Hematopoietic multipotent progenitor cell (in vitro differentiated cells): ENCODE data around the gene RIBC2. TPM values are rescaled to one million over a fixed set of nuclear protein-coding genes. Genes with fewer than 3 reads are reported as not detected.

Source experiments
- DNase-seq, 3 donors: peaks; one replicate each; pipeline ENCODE4 v3.0.0-alpha.2; 2011 to 2015; ENCODE audit warnings: low read depth in 2 of 3, low spot score in 2 of 3
- total RNA-seq: library from RNA; depleted of rRNA; stranded (reverse); fragments of >200 nt; gene quantifications from one replicate; pipeline ENCODE4 v1.2.3, GENCODE V29; 2012

The RIBC2 gene
- total RNA-seq, 1 donor = 0.54 TPM

GRCh38 chr22:45469281-45470073 lies 56.0 kb downstream of the RIBC2 start:
- no peak for DNase-seq

DNA sequence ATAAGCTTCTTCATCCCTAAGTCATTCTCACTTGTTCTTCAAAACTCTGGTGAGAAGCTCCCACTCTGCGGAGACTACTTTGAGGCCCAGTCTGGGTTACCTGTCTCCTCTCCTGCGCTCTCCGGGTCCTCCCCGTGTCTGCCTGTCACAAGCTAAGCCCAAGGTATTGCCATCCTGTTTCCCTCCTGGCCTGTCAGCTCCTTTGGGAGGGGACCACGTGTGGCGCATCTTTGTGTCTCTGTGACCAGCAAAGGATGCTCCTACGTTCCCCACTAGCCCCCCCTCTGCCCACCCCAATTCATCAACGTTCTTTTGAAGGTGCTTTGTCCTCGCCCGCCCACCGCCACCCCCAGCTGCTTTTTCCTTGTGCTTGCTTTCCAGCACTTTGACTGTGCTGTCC lies 57.4 kb downstream of the RIBC2 start:
- no peak for DNase-seq

DNA sequence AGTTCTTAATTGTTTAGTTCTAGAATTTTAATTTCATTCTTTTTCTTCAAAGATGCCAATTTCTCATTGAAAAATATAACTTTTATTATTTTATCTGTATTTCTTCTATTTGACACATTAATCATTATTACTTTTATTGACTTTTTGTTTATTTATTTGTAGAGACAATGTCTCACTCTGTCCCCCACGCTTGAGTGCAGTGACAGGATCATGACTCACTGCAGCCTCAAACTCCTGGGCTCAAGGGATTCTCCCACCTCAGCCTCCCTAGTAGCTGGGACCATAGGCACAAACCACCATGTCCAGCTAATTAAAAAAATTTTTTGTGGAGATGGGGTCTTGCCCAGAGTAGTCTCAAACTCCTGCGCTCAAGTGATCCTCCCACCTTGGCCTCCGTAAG lies 58.9 kb downstream of the RIBC2 start:
- DNase-seq = no peak

GRCh38 chr22:45473626-45474237 lies 60.2 kb downstream of the RIBC2 start:
- no peak for DNase-seq

DNA sequence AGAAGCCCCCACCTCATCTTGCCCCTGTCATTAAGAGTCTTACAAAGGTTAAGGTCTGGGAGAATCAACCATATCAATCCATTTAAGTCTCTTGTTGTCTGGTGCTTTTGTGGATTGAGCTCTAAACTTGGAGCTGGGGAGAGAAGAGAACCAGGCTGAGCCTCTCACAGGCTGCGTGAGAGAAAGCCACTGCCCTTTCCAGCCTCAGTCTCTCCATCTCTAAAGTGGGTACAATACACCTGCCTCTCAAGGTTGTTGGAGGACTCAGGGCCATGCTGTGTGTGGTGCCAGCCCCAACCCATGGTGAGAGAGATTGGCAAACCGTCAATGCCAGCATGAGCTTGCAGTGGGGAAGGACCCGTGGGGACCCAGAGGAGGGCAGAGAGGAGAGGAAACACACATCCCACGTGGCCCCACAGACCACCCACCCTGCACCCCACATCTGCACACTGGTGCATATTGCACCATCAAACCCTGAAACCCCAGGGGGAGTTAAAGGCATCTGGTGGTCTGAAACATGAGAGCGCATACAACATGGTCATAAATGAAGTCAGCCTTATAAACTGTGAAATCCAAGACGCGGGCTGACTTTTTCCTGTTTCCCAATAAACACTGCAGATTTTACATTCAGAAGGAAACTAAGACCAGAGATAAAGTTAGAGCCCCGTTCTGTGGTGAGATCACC lies 61.7 kb downstream of the RIBC2 start:
- no peak for DNase-seq

GRCh38 chr22:45475851-45476514 lies 62.5 kb downstream of the RIBC2 start:
- no peak for DNase-seq

GRCh38 chr22:45476814-45477213 lies 63.3 kb downstream of the RIBC2 start:
- DNase-seq = no peak

DNA sequence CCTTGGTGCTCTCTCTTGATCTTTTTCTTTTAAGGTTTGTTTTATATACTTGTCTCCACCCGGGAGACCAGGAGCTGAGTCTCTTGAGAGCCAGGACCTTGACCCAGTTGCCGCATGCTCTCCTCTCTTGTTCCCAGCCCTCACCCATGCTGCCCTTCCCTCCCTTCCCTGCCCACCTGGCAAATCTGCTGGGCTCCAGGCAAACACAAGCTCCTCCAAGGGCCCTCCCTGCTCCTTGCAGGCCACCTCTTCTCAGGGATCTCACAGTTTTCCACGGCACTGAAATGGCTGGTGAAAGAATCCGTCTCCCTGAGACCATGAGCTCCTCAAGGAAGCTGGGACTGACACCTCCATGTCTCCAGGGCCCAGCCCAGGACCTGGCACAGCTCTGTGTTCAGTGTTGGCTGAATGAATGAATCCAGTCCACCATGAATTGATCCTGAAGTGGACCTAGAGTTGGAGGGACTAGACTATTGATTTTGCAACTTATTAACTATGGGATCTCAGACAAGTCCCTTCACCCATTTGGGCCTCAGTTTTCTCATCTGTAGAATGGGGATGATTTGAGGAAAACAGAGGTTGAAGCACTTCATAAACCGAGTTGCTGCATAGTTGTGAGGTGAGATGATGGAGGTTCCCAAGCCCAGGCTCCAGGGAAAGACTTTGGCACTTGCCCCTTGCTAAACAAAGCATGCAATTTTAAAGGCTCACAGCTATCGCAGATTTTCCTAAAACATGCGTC lies 64.0 kb downstream of the RIBC2 start:
- no peak for DNase-seq

DNA sequence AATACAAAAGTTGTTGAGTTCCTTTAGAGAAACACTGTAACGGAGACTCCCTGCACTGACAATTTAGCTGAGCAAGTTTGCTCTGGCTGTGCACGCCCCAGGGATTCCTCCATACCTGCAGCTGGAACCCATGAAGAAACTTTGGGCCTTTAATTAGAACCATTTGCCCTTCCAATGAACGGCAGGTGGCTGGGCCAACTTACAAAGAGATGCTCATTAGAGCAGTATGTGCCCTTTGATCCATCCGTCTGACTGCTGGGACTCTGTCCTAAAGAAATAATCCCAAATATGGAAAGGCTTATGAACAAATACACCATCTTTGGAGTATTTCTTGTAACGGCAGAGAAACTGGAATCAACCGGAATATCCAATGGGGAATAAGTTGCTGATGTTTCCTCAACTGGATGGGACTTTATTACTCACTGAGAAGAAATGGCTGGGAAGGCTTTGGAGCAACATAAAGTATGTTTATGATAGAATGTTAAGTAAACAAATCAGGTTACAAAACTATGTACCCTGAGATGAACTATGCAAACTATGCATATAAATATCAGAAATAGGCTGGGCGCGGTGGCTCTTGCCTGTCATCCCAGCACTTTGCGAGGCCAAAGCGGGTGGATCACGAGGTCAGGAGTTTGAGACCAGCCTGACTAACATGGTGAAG lies 64.7 kb downstream of the RIBC2 start:
- no peak for DNase-seq

DNA sequence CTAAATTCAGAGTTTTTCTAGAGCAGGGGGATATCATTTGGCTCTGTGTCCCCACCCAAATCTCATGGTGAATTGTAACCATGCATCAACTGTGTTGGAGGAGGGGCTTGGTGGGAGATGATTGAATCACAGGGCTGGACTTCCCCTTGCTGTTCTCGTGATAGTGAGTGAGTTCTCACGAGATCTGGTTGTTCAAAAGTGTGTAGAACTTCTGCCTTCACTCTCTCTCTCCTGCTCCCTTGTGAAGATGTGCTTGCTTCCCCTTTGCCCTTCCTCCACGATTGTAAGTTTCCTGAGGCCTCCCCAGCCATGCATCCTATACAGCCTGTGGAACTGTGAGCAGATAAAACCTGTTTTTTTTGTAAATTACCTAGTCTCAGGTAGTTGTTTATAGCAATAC lies 67.2 kb downstream of the RIBC2 start:
- DNase-seq = no peak

DNA sequence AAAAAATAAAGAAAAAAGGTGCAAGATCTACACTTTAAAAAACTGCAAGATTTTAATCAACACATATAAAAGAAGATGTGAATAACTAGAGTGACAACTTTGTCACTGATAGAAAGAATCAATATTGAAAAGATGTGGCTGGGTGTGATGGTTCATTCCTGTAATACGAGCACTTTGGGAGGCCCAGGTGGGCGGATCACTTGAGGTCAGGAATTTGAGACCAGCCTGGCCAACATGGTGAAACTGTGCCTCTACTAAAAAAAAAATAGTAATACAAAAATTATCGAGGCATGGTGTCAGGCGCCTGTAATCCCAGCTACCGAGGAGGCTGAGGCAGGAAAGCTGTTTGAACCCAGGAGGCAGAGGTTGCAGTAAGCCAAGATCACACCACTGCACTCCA lies 68.2 kb downstream of the RIBC2 start:
- DNase-seq = no peak

Other genes with a start within 250 kb of the RIBC2 start
- gene NUP50, start 249.8 kb upstream of the RIBC2 start, total RNA-seq = 47.7 TPM
- 68.7 TPM for gene KIAA0930, start 172.8 kb upstream of the RIBC2 start, total RNA-seq
- not detected for gene UPK3A, start 128.7 kb upstream of the RIBC2 start, total RNA-seq
- 73.2 TPM for gene FAM118A, start 103.8 kb upstream of the RIBC2 start, total RNA-seq
- gene SMC1B, start 94 bp upstream of the RIBC2 start, total RNA-seq = not detected
- gene FBLN1, start 89.2 kb downstream of the RIBC2 start, total RNA-seq = 0.27 TPM